SK-N-SH (cell line): Measurements from ENCODE around the gene CLMN.

Experiments
- ELF1 ChIP-seq: IDR thresholded peaks from 2 replicates; pipeline ENCODE4 v1.4.0; 2012
- EZH2phosphoT487 ChIP-seq: fragments of 200-600 bp; sonication (generic); IDR thresholded peaks from 2 replicates; pipeline ENCODE4 v1.6.1; 2017; ENCODE audit warnings: low read depth, mixed run types, mild to moderate bottlenecking, antibody characterized with exemption, moderate library complexity, borderline replicate concordance
- FOXJ3 ChIP-seq: sonication (generic); formaldehyde crosslinking; IDR thresholded peaks from 2 replicates; pipeline ENCODE4 v1.5.1; 2020; ENCODE audit warnings: mild to moderate bottlenecking, missing genetic modification reagents
- FOXM1 ChIP-seq: IDR thresholded peaks from 2 replicates; pipeline ENCODE4 v1.4.0; 2012; ENCODE audit warnings: low read depth, mild to moderate bottlenecking
- GABPA ChIP-seq: IDR thresholded peaks from 2 replicates; pipeline ENCODE4 v1.4.0; 2012; ENCODE audit warnings: low read depth, mild to moderate bottlenecking
- GATA2 ChIP-seq: sonication (generic); formaldehyde crosslinking; IDR thresholded peaks from 2 replicates; pipeline ENCODE4 v1.5.0; 2020; ENCODE audit warnings: mild to moderate bottlenecking, missing genetic modification reagents
- MAX ChIP-seq: IDR thresholded peaks from 2 replicates; pipeline ENCODE4 v1.4.0; 2012; ENCODE audit warnings: low read depth
- POLR2AphosphoS5 ChIP-seq: IDR thresholded peaks from 2 replicates; pipeline ENCODE4 v1.6.1; 2012; ENCODE audit warnings: low read depth, low read length
- SIN3A ChIP-seq: IDR thresholded peaks from 2 replicates; pipeline ENCODE4 v1.6.1; 2012; ENCODE audit warnings: low read depth, mild to moderate bottlenecking, low read length, moderate library complexity, borderline replicate concordance
- SMC3 ChIP-seq: IDR thresholded peaks from 2 replicates; pipeline ENCODE4 v1.6.1; 2012; ENCODE audit warnings: low read depth, low read length, improper control_type of control experiment
- YY1 ChIP-seq: IDR thresholded peaks from 2 replicates; pipeline ENCODE4 v1.4.0; 2012; ENCODE audit warnings: low read depth, mild to moderate bottlenecking
- TF ChIP-seq, protein P1 (sequence below): fragments of 200-600 bp; sonication (generic); IDR thresholded peaks from 2 replicates; pipeline ENCODE4 v1.6.1; 2017; ENCODE audit warnings: antibody characterized with exemption, mild to moderate bottlenecking, moderate library complexity
- TF ChIP-seq, protein P2 (sequence below): fragments of 150-350 bp; IDR thresholded peaks from 2 replicates; pipeline ENCODE4 v1.6.1; 2017; ENCODE audit warnings: antibody characterized with exemption, low read length, low read depth, borderline replicate concordance

GRCh38 chr14:95231966-95232633 is 87.6 kb downstream of the CLMN start:
- no peak for TF ChIP-seq GATA2 (CRISPR knock-in tag)
- TF ChIP-seq YY1: no peak
- TF ChIP-seq MAX: no peak
- no peak for TF ChIP-seq FOXJ3
- TF ChIP-seq GABPA: no peak
- TF ChIP-seq, protein P1, sequence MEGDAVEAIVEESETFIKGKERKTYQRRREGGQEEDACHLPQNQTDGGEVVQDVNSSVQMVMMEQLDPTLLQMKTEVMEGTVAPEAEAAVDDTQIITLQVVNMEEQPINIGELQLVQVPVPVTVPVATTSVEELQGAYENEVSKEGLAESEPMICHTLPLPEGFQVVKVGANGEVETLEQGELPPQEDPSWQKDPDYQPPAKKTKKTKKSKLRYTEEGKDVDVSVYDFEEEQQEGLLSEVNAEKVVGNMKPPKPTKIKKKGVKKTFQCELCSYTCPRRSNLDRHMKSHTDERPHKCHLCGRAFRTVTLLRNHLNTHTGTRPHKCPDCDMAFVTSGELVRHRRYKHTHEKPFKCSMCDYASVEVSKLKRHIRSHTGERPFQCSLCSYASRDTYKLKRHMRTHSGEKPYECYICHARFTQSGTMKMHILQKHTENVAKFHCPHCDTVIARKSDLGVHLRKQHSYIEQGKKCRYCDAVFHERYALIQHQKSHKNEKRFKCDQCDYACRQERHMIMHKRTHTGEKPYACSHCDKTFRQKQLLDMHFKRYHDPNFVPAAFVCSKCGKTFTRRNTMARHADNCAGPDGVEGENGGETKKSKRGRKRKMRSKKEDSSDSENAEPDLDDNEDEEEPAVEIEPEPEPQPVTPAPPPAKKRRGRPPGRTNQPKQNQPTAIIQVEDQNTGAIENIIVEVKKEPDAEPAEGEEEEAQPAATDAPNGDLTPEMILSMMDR: no peak
- TF ChIP-seq FOXM1: no peak
- no peak for TF ChIP-seq SMC3
- TF ChIP-seq ELF1: no peak
- TF ChIP-seq, protein P2, sequence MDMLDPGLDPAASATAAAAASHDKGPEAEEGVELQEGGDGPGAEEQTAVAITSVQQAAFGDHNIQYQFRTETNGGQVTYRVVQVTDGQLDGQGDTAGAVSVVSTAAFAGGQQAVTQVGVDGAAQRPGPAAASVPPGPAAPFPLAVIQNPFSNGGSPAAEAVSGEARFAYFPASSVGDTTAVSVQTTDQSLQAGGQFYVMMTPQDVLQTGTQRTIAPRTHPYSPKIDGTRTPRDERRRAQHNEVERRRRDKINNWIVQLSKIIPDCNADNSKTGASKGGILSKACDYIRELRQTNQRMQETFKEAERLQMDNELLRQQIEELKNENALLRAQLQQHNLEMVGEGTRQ: no peak
- no peak for TF ChIP-seq POLR2AphosphoS5
- TF ChIP-seq SIN3A: no peak
- TF ChIP-seq EZH2phosphoT487: no peak
